Right atrium auricular region (tissue), 2 donors: ENCODE results near the gene ZFY. TPM values are rescaled to one million over a fixed set of nuclear protein-coding genes. Genes with fewer than 3 reads are reported as not detected.

Source experiments
- DNase-seq: peaks from one replicate; pipeline ENCODE4 v3.0.0-alpha.2; 2019; ENCODE audit warnings: low spot score
- H3K27ac ChIP-seq, 2 donors: fragments of 200-600 bp; sonication (generic); 1 replicate in 1 of 2; 2 replicates in 1 of 2; pipeline ENCODE4 v1.5.1; 2016 to 2019
- H3K27me3 ChIP-seq, 2 donors: fragments of 200-600 bp; sonication (generic); one replicate each; pipeline versions ENCODE4 v1.5.1 to v1.6.0; 2017 to 2019
- H3K36me3 ChIP-seq: fragments of 200-600 bp; sonication (generic); one replicate; pipeline ENCODE4 v1.5.1; 2016
- H3K4me1 ChIP-seq, 2 donors: fragments of 200-600 bp; sonication (generic); one replicate each; pipeline versions ENCODE4 v1.5.1 to v1.6.0; 2017 to 2019
- H3K4me3 ChIP-seq, 2 donors: fragments of 200-600 bp; sonication (generic); 1 replicate in 1 of 2; 2 replicates in 1 of 2; pipeline ENCODE4 v1.5.1; 2017 to 2019; ENCODE audit warnings: mild to moderate bottlenecking in 1 of 2, moderate library complexity in 1 of 2
- H3K9me3 ChIP-seq, 2 donors: fragments of 200-600 bp; sonication (generic); one replicate each; pipeline ENCODE4 v1.5.1; 2019
- CTCF ChIP-seq, 2 donors: fragments of 200-600 bp; sonication (generic); IDR thresholded peaks; one replicate each; pipeline ENCODE4 v1.5.1; 2019; ENCODE audit warnings: antibody characterized with exemption in 2 of 2
- total RNA-seq, 2 donors: library from RNA; depleted of rRNA; stranded (reverse); fragments of >200 nt; gene quantifications; one replicate each; pipeline ENCODE4 v1.1.0, GENCODE V29; 2016

ZFY gene
- total RNA-seq, 2 donors from 2014 or later: not detected

- DNase-seq: no peak
- no peaks in the 10 kb centered on the region for H3K9me3 ChIP-seq
- no peak for TF ChIP-seq CTCF (IDR thresholded peaks at IDR 0.05)
- H3K4me1 ChIP-seq: no peaks in the 10 kb centered on the region
- no peaks in the 10 kb centered on the region for H3K36me3 ChIP-seq
- no peaks in the 10 kb centered on the region for H3K27me3 ChIP-seq
- H3K27ac ChIP-seq: no peak overlapping the region
- no peak overlapping the region for H3K4me3 ChIP-seq
These were observed 20.4 kb downstream of the ZFY start for GRCh38 chrY:2955561-2955960.

- no peaks in the 10 kb centered on the region for H3K9me3 ChIP-seq
- TF ChIP-seq CTCF (IDR thresholded peaks at IDR 0.05): no peak
- no peak for DNase-seq
These were observed 26.9 kb downstream of the ZFY start for GRCh38 chrY:2962061-2962460.

GRCh38 chrY:2964814-2965213, 29.6 kb downstream of the ZFY start:
- Histone ChIP-seq H3K4me3 (no peak overlapping the region), H3K36me3 (no peaks in the 10 kb centered on the region), H3K4me1 (no peaks in the 10 kb centered on the region), H3K9me3 (no peaks in the 10 kb centered on the region), H3K27ac (no peak overlapping the region), H3K27me3 (no peaks in the 10 kb centered on the region)
- DNase-seq: no peak
- no peak for TF ChIP-seq CTCF (IDR thresholded peaks at IDR 0.05)

More at GRCh38 chrY:2962061-2962460, 26.9 kb downstream of the ZFY start:
- no peaks in the 10 kb centered on the region for H3K4me1 ChIP-seq
- H3K4me3 ChIP-seq: no peak overlapping the region
- no peak overlapping the region for H3K27ac ChIP-seq
- no peaks in the 10 kb centered on the region for H3K27me3 ChIP-seq
- H3K36me3 ChIP-seq: no peaks in the 10 kb centered on the region

- H3K9me3 ChIP-seq: no peaks in the 10 kb centered on the region
- TF ChIP-seq CTCF (IDR thresholded peaks at IDR 0.05): no peak
- no peaks in the 10 kb centered on the region for H3K36me3 ChIP-seq
- no peaks in the 10 kb centered on the region for H3K4me1 ChIP-seq
- H3K27me3 ChIP-seq: no peaks in the 10 kb centered on the region
- H3K27ac ChIP-seq: no peak overlapping the region
- no peak overlapping the region for H3K4me3 ChIP-seq
- no peak for DNase-seq
These were observed 30.4 kb downstream of the ZFY start for GRCh38 chrY:2965629-2966028.

GRCh38 chrY:2969561-2969960, 34.4 kb downstream of the ZFY start:
- no peak for DNase-seq
- Histone ChIP-seq H3K27ac (no peak overlapping the region), H3K36me3 (no peaks in the 10 kb centered on the region), H3K9me3 (no peaks in the 10 kb centered on the region), H3K27me3 (no peaks in the 10 kb centered on the region), H3K4me3 (no peak overlapping the region), H3K4me1 (no peaks in the 10 kb centered on the region)
- TF ChIP-seq CTCF (IDR thresholded peaks at IDR 0.05): no peak

GRCh38 chrY:2972708-2973107, 37.5 kb downstream of the ZFY start:
- no peak overlapping the region for H3K4me3 ChIP-seq
- H3K9me3 ChIP-seq: no peaks in the 10 kb centered on the region
- no peaks in the 10 kb centered on the region for H3K27me3 ChIP-seq
- no peaks in the 10 kb centered on the region for H3K4me1 ChIP-seq
- no peaks in the 10 kb centered on the region for H3K36me3 ChIP-seq
- no peak for TF ChIP-seq CTCF (IDR thresholded peaks at IDR 0.05)
- no peak overlapping the region for H3K27ac ChIP-seq
- DNase-seq: no peak
